ENCODE results near the gene ZBTB16.

Gene ZBTB16

GRCh38 chr11:114213622-114214021, 154.1 kb downstream of the ZBTB16 start:
- H3K4me3 ChIP-seq (replicated peaks in 1 of 2; ENCODE audit: low read depth in 2 of 2, low read length in 2 of 2): no peak overlapping the region
- TF ChIP-seq, protein P1, sequence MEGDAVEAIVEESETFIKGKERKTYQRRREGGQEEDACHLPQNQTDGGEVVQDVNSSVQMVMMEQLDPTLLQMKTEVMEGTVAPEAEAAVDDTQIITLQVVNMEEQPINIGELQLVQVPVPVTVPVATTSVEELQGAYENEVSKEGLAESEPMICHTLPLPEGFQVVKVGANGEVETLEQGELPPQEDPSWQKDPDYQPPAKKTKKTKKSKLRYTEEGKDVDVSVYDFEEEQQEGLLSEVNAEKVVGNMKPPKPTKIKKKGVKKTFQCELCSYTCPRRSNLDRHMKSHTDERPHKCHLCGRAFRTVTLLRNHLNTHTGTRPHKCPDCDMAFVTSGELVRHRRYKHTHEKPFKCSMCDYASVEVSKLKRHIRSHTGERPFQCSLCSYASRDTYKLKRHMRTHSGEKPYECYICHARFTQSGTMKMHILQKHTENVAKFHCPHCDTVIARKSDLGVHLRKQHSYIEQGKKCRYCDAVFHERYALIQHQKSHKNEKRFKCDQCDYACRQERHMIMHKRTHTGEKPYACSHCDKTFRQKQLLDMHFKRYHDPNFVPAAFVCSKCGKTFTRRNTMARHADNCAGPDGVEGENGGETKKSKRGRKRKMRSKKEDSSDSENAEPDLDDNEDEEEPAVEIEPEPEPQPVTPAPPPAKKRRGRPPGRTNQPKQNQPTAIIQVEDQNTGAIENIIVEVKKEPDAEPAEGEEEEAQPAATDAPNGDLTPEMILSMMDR (IDR thresholded peaks at IDR 0.05; ENCODE audit: low read depth, low read length): no peak
- DNase-seq (ENCODE audit: low read depth in 2 of 2): no peak

GRCh38 chr11:114215428-114215827, 155.9 kb downstream of the ZBTB16 start:
- TF ChIP-seq, protein P1 (IDR thresholded peaks at IDR 0.05; ENCODE audit: low read depth, low read length): no peak

DNA sequence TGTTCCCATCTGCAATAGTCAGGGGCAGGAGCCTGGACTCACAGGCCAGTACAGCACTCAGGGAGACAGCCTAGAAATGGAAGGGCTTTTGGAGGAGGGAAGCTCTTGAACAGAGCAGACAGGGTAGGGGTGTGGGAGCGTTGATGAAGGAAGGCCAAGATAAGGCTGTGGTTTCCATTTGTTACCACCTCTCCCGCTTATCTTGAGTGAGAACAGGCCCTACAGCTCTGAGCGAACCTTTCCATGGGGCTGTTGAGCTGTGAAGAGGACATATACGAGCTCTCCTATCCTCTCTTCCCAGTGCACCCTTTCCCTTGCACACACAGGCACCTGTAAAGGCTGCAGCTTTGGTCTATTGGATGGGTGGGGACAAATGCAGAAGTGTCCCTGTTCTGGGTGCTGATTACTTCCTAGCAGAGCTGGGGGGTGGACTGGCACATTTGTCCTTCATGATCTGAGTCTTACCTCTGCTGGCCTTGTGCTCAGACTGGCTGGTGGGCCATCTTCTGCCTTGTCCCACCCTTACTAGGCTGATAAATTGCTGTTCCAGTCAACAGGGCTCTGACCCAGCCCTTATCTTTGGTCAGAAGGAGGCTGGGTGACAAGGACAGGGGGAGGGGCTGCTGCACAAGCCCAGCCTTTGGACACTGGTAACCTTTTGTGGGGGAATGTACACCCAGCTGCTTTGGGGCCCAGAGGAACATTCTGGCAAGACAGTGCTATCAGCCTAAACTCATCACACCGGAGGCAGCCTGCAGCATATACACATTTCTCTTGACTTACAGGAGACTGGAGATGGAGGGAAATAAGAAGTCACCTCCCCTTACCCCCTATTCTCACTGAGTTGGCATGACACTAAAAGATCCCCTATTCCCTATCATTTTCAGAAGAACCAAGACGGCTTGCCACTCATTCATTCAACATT, 156.6 kb downstream of the ZBTB16 start:
- TF ChIP-seq, protein P1 (IDR thresholded peaks at IDR 0.05; ENCODE audit: low read depth, low read length): no peak
- H3K4me3 ChIP-seq (replicated peaks in 1 of 2; ENCODE audit: low read depth in 2 of 2, low read length in 2 of 2): no peak overlapping the region
- DNase-seq (ENCODE audit: low read depth in 2 of 2): peak in 1 of 2 donors; percentile 83

More at GRCh38 chr11:114215428-114215827, 155.9 kb downstream of the ZBTB16 start:
- no peak overlapping the region for H3K4me3 ChIP-seq (replicated peaks in 1 of 2; ENCODE audit: low read depth in 2 of 2, low read length in 2 of 2)
- DNase-seq (ENCODE audit: low read depth in 2 of 2): no peak

- TF ChIP-seq, protein P1 (IDR thresholded peaks at IDR 0.05; ENCODE audit: low read depth, low read length): no peak
- no peak overlapping the region for H3K4me3 ChIP-seq (replicated peaks in 1 of 2; ENCODE audit: low read depth in 2 of 2, low read length in 2 of 2)
- no peak for DNase-seq (ENCODE audit: low read depth in 2 of 2)
These were observed 157.3 kb downstream of the ZBTB16 start for GRCh38 chr11:114216796-114217180.

- no peak for DNase-seq (ENCODE audit: low read depth in 2 of 2)
- no peak overlapping the region for H3K4me3 ChIP-seq (replicated peaks in 1 of 2; ENCODE audit: low read depth in 2 of 2, low read length in 2 of 2)
- TF ChIP-seq, protein P1 (IDR thresholded peaks at IDR 0.05; ENCODE audit: low read depth, low read length): no peak
These were observed 159.0 kb downstream of the ZBTB16 start for GRCh38 chr11:114218508-114218907.

DNA sequence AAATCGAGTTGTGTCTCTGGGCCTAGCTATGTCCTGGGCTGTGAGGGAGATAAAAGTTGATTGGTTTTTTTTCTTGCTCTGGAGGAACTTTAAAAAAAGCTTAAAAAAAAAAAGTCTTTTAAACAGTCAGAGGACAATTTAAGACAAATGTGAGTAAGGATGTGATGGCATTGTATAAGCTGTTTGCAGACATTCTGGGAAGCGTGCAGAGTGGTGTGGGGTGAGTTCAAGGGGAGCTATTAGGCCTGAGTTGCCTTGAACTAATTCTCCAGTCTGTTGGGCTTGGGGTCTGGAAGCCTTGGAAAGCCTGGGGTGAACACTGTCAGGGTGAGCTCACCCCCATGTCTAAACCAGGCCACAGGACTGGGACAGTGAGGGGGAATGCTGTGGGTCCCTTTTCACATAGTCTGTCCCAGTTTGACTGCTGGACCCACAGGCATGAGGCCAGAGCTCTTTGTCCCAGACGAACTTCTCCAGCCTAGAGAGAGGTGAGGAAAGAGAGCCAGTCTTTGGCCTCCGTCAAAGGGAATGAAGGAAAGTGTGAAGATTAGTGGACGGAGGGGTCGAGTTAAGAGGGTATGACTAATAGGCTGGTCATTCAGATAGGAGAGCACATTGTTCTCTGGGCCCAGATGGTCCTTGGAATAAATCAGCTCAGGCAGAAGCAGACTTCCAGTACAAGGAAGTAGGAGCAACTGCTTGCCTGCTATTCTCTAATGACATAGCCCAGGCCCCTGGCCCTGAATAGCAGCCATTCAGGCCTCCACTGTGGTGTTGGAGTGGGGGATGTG, 160.2 kb downstream of the ZBTB16 start:
- no peak overlapping the region for H3K4me3 ChIP-seq (replicated peaks in 1 of 2; ENCODE audit: low read depth in 2 of 2, low read length in 2 of 2)
- DNase-seq (ENCODE audit: low read depth in 2 of 2): peak; percentile 93 to 95
- TF ChIP-seq, protein P1 (IDR thresholded peaks at IDR 0.05; ENCODE audit: low read depth, low read length): no peak

Measured in cardiac fibroblast (primary cell).